ENCODE measurements around the gene KRTAP4-16. TPM values are rescaled to one million over a fixed set of nuclear protein-coding genes. Genes with fewer than 3 reads are reported as not detected.
"Not testable (repeated sequence)": the region's sequence is repeated elsewhere in the genome, so short reads cannot be mapped to it uniquely, and the experiment has no call there.

The KRTAP4-16 gene
- total RNA-seq, 3 donors from 2014 or later, result not detected

DNA sequence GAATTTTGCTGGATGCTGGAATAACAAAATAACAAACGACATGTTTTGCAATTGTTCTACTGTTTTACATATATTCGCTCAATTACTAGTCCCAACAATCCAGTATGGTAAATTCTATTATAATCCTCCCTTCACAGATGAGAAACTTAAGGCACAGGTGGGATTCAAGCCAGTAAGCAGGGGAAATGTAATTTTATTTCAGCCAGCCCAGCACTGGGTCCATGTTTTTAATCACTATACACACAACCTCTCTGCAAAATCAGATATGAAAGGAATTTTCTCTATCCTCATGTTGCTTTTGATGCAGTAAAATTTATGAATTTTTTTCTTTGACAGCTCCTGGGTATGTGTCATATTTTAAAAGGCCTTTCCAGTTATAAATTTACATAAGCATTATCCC is 43.3 kb upstream of the KRTAP4-16 start:
- H3K9me3 ChIP-seq, result peaks cover 10% of the 10 kb centered on the region
- DNase-seq (no peak), ATAC-seq (no peak)
- no peaks in the 10 kb centered on the region for H3K36me3 ChIP-seq (ENCODE audit: low read depth)
- intact Hi-C loops (cut with DNase I, micrococcal nuclease), result no loop called here
- TF ChIP-seq, protein P1, sequence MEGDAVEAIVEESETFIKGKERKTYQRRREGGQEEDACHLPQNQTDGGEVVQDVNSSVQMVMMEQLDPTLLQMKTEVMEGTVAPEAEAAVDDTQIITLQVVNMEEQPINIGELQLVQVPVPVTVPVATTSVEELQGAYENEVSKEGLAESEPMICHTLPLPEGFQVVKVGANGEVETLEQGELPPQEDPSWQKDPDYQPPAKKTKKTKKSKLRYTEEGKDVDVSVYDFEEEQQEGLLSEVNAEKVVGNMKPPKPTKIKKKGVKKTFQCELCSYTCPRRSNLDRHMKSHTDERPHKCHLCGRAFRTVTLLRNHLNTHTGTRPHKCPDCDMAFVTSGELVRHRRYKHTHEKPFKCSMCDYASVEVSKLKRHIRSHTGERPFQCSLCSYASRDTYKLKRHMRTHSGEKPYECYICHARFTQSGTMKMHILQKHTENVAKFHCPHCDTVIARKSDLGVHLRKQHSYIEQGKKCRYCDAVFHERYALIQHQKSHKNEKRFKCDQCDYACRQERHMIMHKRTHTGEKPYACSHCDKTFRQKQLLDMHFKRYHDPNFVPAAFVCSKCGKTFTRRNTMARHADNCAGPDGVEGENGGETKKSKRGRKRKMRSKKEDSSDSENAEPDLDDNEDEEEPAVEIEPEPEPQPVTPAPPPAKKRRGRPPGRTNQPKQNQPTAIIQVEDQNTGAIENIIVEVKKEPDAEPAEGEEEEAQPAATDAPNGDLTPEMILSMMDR (IDR thresholded peaks at IDR 0.05), result no peak
- H3K4me1 ChIP-seq (ENCODE audit: low read depth), result no peaks in the 10 kb centered on the region
- no peak overlapping the region for H3K4me3 ChIP-seq

DNA sequence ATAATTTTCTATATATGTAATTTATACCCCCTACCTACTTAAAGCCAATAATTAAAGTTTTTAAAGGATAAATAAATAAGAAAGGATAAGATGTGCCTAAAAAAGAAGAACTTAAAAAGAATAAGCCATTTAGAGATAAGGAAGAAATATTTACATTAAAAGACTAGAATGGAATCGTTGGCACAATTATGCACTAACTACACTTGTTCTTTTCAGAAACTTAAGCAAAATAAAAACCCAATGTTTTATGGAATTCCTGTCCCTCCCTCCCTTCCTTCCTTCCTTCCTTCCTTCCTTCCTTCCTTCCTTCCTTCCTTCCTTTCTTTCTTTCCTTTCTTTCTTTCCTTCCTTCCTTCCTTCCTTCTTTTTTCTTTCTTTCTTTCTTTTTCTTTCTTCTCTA is 42.8 kb upstream of the KRTAP4-16 start:
- TF ChIP-seq, protein P1 (IDR thresholded peaks at IDR 0.05), result no peak
- H3K36me3 ChIP-seq (ENCODE audit: low read depth), result no peaks in the 10 kb centered on the region
- ATAC-seq (no peak), DNase-seq (no peak)
- no peaks in the 10 kb centered on the region for H3K4me1 ChIP-seq (ENCODE audit: low read depth)
- intact Hi-C loops (cut with DNase I, micrococcal nuclease), result no loop called here
- peaks cover 10% of the 10 kb centered on the region for H3K9me3 ChIP-seq
- no peak overlapping the region for H3K4me3 ChIP-seq

DNA sequence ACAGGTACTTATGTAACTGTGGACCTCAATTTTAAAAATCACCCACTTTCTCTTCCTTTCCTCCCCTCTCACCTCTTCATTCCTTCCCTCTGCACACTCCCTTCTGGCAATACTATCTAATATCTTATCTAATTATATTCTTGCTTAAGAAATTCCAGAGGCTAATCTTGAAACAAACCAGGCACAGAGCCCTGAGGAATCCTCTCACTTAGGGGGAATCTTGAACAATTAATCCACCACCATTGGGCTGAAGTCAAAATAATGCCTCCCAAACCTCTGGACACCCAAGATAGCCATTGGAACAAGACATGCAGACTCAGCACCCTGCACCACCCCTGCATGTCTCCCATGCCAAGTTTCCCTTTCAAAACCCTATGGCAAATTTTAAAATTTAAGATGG is 39.4 kb upstream of the KRTAP4-16 start:
- ATAC-seq, result no peak
- H3K36me3 ChIP-seq (ENCODE audit: low read depth), result no peaks in the 10 kb centered on the region
- no peak for DNase-seq
- H3K9me3 ChIP-seq, result peaks cover 10% of the 10 kb centered on the region
- H3K4me3 ChIP-seq, result no peak overlapping the region
- H3K4me1 ChIP-seq (ENCODE audit: low read depth), result no peaks in the 10 kb centered on the region
- intact Hi-C loops (cut with DNase I, micrococcal nuclease), result no loop called here
- TF ChIP-seq, protein P1 (IDR thresholded peaks at IDR 0.05), result no peak

DNA sequence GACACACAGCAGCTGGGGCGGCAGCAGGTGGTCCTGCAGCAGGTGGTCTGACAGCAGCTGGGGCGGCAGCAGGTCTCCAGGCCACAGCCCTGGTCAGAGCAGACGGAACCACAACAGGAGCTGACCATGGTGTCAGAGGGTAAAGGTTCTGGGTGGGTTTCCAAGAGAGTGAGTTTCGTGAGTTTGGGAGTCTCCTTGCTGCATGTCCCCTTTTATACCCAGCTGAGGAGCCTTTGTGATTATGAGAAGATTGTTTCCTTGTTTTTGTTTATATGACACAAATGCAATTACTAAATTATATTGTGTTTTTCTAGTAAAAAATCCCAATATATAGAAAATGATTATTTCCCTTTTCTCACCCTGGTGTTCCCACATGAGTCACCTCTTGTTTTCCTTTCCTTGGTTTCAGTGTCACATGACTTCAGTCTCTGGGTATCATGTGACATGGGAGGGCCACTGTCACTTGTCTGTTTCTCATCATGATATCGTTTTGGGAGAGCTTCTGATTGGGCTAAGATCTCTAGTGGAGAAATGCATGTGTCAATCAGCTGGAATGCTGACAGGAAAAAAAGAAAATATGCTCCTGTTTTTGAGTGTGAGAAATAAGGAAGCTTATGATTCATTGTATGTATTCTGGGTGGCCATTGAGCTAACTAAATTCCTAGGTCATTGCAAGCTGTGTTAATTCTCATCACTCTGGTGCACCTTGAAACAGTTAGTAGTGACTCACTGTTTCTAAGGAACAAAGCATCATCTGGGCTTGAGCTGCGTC is 38.5 kb upstream of the KRTAP4-16 start, which contains the start of gene KRTAP4-6:
Gene KRTAP4-6 (minus strand): TSS at position 185 of the 772 bp plus-strand sequence. CDS start 57 bp downstream, at position 128.
- ATAC-seq, result no peak
- intact Hi-C loops (cut with DNase I, micrococcal nuclease), result no loop called here
- TF ChIP-seq, protein P1 (IDR thresholded peaks at IDR 0.05), result no peak
- H3K4me3 ChIP-seq, result no peak within 1 kb of the TSS
- no peak for DNase-seq
- peaks cover 10% of the 10 kb centered on the region for H3K9me3 ChIP-seq
- no peaks in the 10 kb centered on the region for H3K36me3 ChIP-seq (ENCODE audit: low read depth)
- H3K4me1 ChIP-seq (ENCODE audit: low read depth), result no peaks in the 10 kb centered on the region

DNA sequence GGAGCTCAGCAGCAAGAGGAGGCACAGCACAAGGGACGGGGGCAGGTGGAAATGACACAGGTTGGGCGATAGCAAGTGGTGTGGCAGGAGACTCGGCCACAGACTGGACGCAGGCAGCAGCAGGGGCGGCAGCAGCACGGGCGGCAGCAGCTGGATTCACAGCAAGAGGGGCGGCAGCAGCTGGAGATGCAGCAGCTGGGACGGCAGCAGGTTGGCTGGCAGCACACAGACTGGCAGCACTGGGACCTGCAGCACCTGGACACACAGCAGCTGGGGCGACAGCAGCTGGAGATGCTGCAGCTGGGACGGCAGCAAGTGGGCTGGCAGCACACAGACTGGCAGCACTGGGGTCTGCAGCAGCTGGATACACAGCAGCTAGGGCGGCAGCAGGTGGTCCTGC is 37.9 kb upstream of the KRTAP4-16 start:
- H3K9me3 ChIP-seq; ATAC-seq; H3K36me3 ChIP-seq (ENCODE audit: low read depth); H3K4me1 ChIP-seq (ENCODE audit: low read depth); H3K4me3 ChIP-seq; intact Hi-C loops (cut with DNase I, micrococcal nuclease): not testable (repeated sequence)
- peak in 1 of 3 donors; percentile 44 for DNase-seq

DNA sequence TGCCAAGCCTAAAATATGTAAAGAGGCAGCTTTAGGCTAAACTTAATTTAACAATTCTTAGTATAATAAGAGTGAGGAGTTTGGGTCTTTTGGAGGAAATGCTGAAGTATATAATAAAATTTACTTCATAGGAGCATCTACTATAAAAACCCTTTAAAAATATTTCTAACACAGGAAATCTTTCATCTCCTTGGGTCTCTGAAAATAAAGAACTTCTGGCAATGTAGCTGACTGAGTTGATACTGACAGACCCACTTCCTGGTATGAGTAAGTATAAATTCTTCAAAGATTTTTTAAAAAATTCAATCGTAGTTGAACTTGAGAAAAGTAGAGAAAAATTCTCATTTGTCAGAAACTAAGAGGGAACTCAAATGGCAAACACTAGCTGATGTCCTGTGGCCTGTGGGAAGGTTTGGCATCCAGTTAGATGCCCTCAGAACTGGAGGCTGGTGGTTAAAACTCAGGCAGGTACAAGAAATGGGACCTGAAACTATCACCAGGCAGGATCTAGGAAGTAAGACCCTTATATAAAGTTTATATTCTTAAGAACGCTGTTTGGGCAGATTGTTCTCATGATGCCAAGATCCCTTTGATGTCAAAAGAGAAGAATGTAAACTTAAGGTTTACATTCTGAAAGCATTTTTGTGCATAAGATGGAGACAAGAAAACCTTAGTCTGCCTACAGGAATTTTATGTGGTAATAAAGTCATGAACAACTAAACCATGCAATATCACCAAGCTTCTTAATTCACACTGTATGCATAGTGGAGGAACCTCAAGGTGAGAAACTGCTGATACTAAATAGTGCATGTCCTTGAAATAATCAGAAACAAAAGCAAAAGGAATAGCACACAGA is 32.1 kb upstream of the KRTAP4-16 start:
- no peaks in the 10 kb centered on the region for H3K36me3 ChIP-seq (ENCODE audit: low read depth)
- ATAC-seq (no peak), DNase-seq (no peak)
- H3K4me3 ChIP-seq, result no peak overlapping the region
- intact Hi-C loops (cut with DNase I, micrococcal nuclease), result no loop called here
- no peaks in the 10 kb centered on the region for H3K4me1 ChIP-seq (ENCODE audit: low read depth)
- H3K9me3 ChIP-seq, result no peaks in the 10 kb centered on the region
- TF ChIP-seq, protein P1 (IDR thresholded peaks at IDR 0.05), result no peak

All from mucosa of descending colon (tissue), 3 donors.